ENCODE measurements around the gene OR2V1. TPM values are rescaled to one million over a fixed set of nuclear protein-coding genes. Genes with fewer than 3 reads are reported as not detected.

The OR2V1 gene
- total RNA-seq, 2 donors from 2014 or later, result not detected

DNA sequence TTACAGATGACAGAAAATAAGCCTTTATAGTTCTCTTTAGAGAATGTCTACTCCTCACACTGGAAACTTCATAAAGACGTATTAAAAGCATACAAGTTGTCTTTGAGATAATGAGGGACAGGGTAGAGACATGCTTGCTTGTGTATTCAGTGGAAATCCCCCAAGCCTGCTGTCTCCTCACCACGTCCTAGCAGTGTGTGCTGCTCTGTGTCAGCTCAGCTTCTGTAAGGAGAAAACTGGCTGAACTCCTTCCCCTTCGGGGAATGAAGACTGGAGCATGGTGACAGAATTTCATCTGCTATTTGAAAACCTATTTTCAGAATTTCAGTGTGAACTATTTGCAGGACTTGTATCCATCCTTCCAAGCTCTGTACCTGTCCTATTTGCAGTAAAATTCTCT lies 25.8 kb upstream of the OR2V1 start:
- 48 to 60% methylated on average over 2 to 3 of the region's 3 CpGs for WGBS, 2 experiments (ENCODE audit: insufficient coverage in 1 of 2, insufficient read length in 1 of 2)
- no peaks in the 10 kb centered on the region for H3K36me3 Mint-ChIP-seq (ENCODE audit: low read depth)
- H3K27me3 Mint-ChIP-seq (ENCODE audit: insufficient read depth), result peaks cover 52% of the 10 kb centered on the region
- Histone ChIP-seq H3K36me3 (ENCODE audit: control insufficient read depth, insufficient read depth, low read length) (no peaks in the 10 kb centered on the region), H3K27ac (ENCODE audit: low read depth, low read length) (no peak overlapping the region), H3K9me3 (ENCODE audit: control insufficient read depth, low read length) (peaks cover 4% of the 10 kb centered on the region), H3K9ac (ENCODE audit: extremely low read depth, low read length, poor library complexity, severe bottlenecking) (no peak overlapping the region), H3K27me3 (ENCODE audit: control insufficient read depth, insufficient read depth, low read length, poor library complexity, severe bottlenecking) (no peaks in the 10 kb centered on the region), H3K4me1 (ENCODE audit: control insufficient read depth, insufficient read depth, low read length) (no peaks in the 10 kb centered on the region), H3K4me3 (ENCODE audit: low read length) (no peak overlapping the region)
- no peak for DNase-seq
- peaks cover 2% of the 10 kb centered on the region for H3K9me3 Mint-ChIP-seq
- peaks cover 6% of the 10 kb centered on the region for H3K4me1 Mint-ChIP-seq
- H3K27ac Mint-ChIP-seq, result no peak overlapping the region
- TF ChIP-seq, protein P1, sequence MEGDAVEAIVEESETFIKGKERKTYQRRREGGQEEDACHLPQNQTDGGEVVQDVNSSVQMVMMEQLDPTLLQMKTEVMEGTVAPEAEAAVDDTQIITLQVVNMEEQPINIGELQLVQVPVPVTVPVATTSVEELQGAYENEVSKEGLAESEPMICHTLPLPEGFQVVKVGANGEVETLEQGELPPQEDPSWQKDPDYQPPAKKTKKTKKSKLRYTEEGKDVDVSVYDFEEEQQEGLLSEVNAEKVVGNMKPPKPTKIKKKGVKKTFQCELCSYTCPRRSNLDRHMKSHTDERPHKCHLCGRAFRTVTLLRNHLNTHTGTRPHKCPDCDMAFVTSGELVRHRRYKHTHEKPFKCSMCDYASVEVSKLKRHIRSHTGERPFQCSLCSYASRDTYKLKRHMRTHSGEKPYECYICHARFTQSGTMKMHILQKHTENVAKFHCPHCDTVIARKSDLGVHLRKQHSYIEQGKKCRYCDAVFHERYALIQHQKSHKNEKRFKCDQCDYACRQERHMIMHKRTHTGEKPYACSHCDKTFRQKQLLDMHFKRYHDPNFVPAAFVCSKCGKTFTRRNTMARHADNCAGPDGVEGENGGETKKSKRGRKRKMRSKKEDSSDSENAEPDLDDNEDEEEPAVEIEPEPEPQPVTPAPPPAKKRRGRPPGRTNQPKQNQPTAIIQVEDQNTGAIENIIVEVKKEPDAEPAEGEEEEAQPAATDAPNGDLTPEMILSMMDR (conservative IDR thresholded peaks at IDR 0.05), result no peak
- no peak overlapping the region for H3K4me3 Mint-ChIP-seq

- Mint-ChIP-seq H3K36me3 (ENCODE audit: low read depth) (no peaks in the 10 kb centered on the region), H3K27ac (no peak overlapping the region), H3K27me3 (ENCODE audit: insufficient read depth) (peaks cover 60% of the 10 kb centered on the region), H3K4me1 (no peaks in the 10 kb centered on the region), H3K4me3 (no peak overlapping the region), H3K9me3 (peaks cover 2% of the 10 kb centered on the region)
- no peak for DNase-seq
- Histone ChIP-seq H3K27me3 (ENCODE audit: control insufficient read depth, insufficient read depth, low read length, poor library complexity, severe bottlenecking) (no peaks in the 10 kb centered on the region), H3K9ac (ENCODE audit: extremely low read depth, low read length, poor library complexity, severe bottlenecking) (no peak overlapping the region), H3K36me3 (ENCODE audit: control insufficient read depth, insufficient read depth, low read length) (no peaks in the 10 kb centered on the region), H3K9me3 (ENCODE audit: control insufficient read depth, low read length) (peaks cover 4% of the 10 kb centered on the region), H3K4me1 (ENCODE audit: control insufficient read depth, insufficient read depth, low read length) (no peaks in the 10 kb centered on the region), H3K27ac (ENCODE audit: low read depth, low read length) (no peak overlapping the region), H3K4me3 (ENCODE audit: low read length) (no peak overlapping the region)
- TF ChIP-seq, protein P1 (conservative IDR thresholded peaks at IDR 0.05), result no peak
- WGBS, 2 experiments (ENCODE audit: insufficient coverage in 1 of 2, insufficient read length in 1 of 2), result 83 to 86% methylated on average over 5 of the region's 5 CpGs
These were observed 22.8 kb upstream of the OR2V1 start for GRCh38 chr5:181153814-181154213.

- Histone ChIP-seq H3K9ac (ENCODE audit: extremely low read depth, low read length, poor library complexity, severe bottlenecking) (no peak overlapping the region), H3K27ac (ENCODE audit: low read depth, low read length) (no peak overlapping the region), H3K4me3 (ENCODE audit: low read length) (no peak overlapping the region), H3K27me3 (ENCODE audit: control insufficient read depth, insufficient read depth, low read length, poor library complexity, severe bottlenecking) (no peaks in the 10 kb centered on the region), H3K36me3 (ENCODE audit: control insufficient read depth, insufficient read depth, low read length) (no peaks in the 10 kb centered on the region), H3K4me1 (ENCODE audit: control insufficient read depth, insufficient read depth, low read length) (no peaks in the 10 kb centered on the region), H3K9me3 (ENCODE audit: control insufficient read depth, low read length) (peaks cover 4% of the 10 kb centered on the region)
- H3K4me1 Mint-ChIP-seq, result no peaks in the 10 kb centered on the region
- TF ChIP-seq, protein P1 (conservative IDR thresholded peaks at IDR 0.05), result no peak
- no peak overlapping the region for H3K27ac Mint-ChIP-seq
- 71 to 73% methylated on average over 4 to 9 of the region's 9 CpGs for WGBS, 2 experiments (ENCODE audit: insufficient coverage in 1 of 2, insufficient read length in 1 of 2)
- H3K9me3 Mint-ChIP-seq, result peaks cover 2% of the 10 kb centered on the region
- no peak overlapping the region for H3K4me3 Mint-ChIP-seq
- H3K36me3 Mint-ChIP-seq (ENCODE audit: low read depth), result no peaks in the 10 kb centered on the region
- H3K27me3 Mint-ChIP-seq (ENCODE audit: insufficient read depth), result peaks cover 63% of the 10 kb centered on the region
- DNase-seq, result no peak
These were observed 21.4 kb upstream of the OR2V1 start for GRCh38 chr5:181152406-181152805.

Data from endodermal cell (in vitro differentiated cells).